Skin of body (tissue), 2 donors: ENCODE data around the gene PAQR8. TPM values are rescaled to one million over a fixed set of nuclear protein-coding genes. Genes with fewer than 3 reads are reported as not detected.

Experiments used
- DNase-seq: peaks from one replicate; lab custom pipeline; 2025; lab: John Stamatoyannopoulos, UW
- total RNA-seq: library from RNA; depleted of rRNA; stranded (reverse); fragments of >200 nt; gene quantifications from one replicate; pipeline ENCODE4 v1.2.3, GENCODE V29; 2014

PAQR8 gene
- total RNA-seq, 1 donor from 2014 or later = 4.1 TPM

DNA sequence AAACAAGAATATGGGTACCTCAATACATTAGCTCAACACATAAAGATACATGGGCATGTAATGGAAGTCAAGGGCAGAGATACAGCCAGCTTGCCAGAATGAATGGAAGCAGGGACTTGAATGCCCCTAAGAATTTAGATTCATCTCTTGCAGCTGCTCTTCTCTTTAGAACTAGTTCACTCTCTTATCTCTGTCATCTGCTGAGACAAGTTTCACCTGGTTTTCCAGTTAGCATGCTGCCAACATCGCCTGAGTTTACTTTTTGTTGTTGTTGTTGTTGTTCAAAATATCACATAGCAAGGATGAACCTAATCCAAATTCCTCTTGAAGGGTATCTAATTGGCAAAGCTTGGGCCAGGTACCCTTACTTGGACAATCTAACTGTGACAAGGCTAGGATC is 14.1 kb upstream of the PAQR8 start:
- DNase-seq = no peak

- DNase-seq = no peak
These were observed 10.1 kb upstream of the PAQR8 start for GRCh38 chr6:52351879-52352238.

DNA sequence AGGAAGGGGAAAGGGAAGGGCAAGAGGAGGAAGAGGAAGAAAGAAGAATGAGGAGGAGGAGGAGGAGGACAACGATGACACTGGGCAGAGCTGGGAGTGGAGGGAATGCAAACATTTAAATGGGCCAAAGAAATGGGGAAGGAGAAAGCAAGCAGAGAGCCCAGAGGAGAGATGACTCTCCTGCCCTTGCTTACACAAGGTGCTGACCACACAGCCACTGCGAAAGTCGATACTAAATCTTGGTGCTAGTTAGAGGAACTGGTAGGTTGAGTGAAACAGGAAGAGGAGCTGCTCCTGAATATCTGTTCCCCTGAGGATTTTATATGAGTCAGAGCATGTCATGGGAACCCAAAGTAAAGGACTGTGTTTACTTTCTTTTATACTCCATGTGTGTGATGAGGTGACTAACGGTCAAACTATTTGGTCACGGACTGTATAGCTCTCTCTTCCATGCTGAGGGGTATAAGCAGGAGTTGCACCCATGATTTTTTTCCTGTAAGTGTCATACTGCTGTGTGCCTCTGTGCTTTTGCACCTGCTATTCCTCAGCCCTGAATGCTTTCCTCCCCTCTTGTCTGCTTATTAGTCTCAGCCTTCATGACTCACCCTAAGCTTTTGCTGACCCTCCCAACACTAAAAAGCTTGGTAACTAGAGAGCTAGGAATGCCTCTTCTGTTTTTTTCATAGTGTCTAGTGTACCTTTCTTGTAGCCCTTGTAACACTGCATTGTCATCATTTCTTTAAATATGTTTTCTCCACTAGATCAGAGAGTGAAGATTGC is 9.5 kb upstream of the PAQR8 start:
- DNase-seq = no peak

DNA sequence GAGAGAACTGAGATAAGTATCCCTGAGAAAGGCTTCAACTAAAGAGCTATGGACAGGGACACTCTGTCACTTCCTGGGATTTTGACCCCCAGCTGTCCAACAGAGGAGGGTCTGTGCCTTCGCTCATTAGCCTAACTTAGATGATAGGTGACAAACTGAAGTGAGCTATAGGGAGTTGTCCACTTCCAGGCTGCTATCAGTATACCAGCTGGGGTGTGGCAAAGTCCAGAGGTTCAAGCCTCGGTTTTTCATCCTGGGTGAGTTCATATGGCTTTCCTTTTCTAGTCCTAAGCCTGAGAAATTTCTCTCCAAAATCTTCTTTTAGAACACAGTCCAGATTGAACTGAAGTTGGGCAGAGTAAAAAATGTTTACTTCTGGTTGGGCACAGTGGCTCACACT is 5.9 kb upstream of the PAQR8 start:
- DNase-seq = no peak

GRCh38 chr6:52359403-52359802 is 2.5 kb upstream of the PAQR8 start:
- DNase-seq = no peak

DNA sequence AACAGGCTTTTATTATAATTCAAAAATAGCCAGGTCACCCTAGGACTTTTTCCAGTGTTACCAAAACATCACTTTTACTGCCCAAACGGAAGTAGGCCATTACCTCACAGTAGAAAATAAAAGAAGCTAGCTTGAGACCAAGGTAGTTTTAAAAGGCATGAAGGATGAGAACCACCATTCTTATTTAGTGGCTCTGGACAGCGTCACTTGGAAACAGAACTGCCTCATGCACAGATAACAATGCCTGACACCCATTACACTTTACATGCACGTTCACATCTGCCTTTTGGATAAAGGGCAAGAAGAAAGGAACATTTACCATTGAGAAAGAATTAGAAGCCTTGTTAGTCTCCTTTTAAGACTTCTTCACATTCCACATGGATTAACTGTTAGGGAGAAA is 1.9 kb upstream of the PAQR8 start:
- no peak for DNase-seq

- no peak for DNase-seq
These were observed 1.1 kb upstream of the PAQR8 start for GRCh38 chr6:52360601-52361413.

GRCh38 chr6:52361414-52361944 is 472 bp upstream of the PAQR8 start:
- DNase-seq = no peak

GRCh38 chr6:52362443-52363227 is 684 bp downstream of the PAQR8 start:
- no peak for DNase-seq

DNA sequence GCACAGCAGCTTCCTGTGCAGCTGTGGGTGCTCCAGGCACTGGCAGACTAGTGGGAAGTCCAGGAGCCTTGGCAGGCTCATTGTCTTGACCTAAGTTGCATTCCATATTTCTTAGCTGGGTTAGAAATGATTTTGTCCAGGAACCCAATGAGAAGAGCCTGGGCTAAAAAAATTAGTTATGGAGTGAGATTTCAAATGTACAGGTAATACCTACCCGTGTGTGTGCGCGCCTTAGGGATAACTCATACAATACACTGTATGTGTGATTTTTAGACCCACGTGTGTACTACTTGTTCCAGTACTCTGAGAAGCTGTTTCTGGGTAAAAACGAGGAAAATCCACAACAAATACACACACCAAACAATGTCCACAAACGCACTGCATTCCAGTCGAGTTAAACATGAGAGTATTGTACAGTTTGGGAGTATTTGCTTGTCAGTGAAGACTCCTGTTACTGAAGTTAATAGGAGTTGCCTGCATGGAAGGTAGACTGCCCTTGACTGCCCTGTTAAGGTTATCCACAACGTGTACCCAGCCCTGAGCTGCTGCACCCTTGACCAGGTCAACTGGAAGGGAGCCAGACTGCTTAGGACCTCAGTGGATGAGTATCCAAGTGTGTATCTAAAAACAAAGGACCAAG is 1.4 kb downstream of the PAQR8 start:
- no peak for DNase-seq

GRCh38 chr6:52364480-52365166 is 2.7 kb downstream of the PAQR8 start:
- no peak for DNase-seq

- no peak for DNase-seq
These were observed 3.4 kb downstream of the PAQR8 start for GRCh38 chr6:52365317-52365716.

- DNase-seq = no peak
These were observed 4.1 kb downstream of the PAQR8 start for GRCh38 chr6:52365866-52366540.

GRCh38 chr6:52368002-52368401 is 6.1 kb downstream of the PAQR8 start:
- no peak for DNase-seq

- no peak for DNase-seq
These were observed 7.3 kb downstream of the PAQR8 start for GRCh38 chr6:52369234-52369633.

- peak; percentile 68 for DNase-seq
These were observed 9.8 kb downstream of the PAQR8 start for GRCh38 chr6:52371656-52372191.

- DNase-seq = no peak
These were observed 11.3 kb downstream of the PAQR8 start for GRCh38 chr6:52373151-52373690.

DNA sequence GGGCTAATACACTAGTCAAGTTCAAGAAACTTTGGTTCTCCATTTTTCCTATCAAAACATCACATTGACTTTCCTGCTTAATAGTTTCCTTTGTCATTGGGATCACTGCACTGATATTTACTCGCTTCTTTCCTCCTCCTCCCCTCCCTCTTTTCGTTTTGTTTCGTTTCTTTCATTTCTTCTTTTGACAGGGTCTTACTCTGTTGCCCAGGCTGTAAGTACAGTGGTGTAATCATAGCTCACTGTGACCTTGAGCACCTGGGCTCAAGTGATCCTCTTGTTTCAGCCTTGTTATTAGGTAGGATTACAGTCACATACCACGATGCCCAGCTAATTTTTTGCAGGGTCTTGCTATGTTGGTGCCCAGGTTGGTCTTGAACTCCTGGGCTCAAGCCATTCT is 12.3 kb downstream of the PAQR8 start:
- no peak for DNase-seq

- DNase-seq = no peak
These were observed 14.0 kb downstream of the PAQR8 start for GRCh38 chr6:52375780-52376556.
